Memory B cell (primary cell): ENCODE measurements around the gene POU6F1.

Experiments used
- ATAC-seq: fragments of 150-1000 bp; cut with Tn5 transposase; 2 replicates; pipeline ENCODE4 v1.10.0; 2021; ENCODE audit warnings: low read depth, mild to moderate bottlenecking, moderate library complexity
- DNase-seq, 2 donors: peaks; one replicate each; pipeline ENCODE4 v3.0.0; 2022; ENCODE audit warnings: low spot score in 2 of 2
- H3K27ac Mint-ChIP-seq: one replicate; pipeline ENCODE4 v1.8.0; 2022; ENCODE audit warnings: mild to moderate bottlenecking, moderate library complexity, mixed read lengths
- H3K27me3 Mint-ChIP-seq: one replicate; pipeline ENCODE4 v1.8.0; 2022; ENCODE audit warnings: mixed read lengths
- H3K36me3 Mint-ChIP-seq: one replicate; pipeline ENCODE4 v1.8.0; 2022; ENCODE audit warnings: mild to moderate bottlenecking, mixed read lengths
- H3K4me1 Mint-ChIP-seq: one replicate; pipeline ENCODE4 v1.8.0; 2022; ENCODE audit warnings: mixed read lengths
- H3K4me3 Mint-ChIP-seq: one replicate; pipeline ENCODE4 v1.8.0; 2022; ENCODE audit warnings: mild to moderate bottlenecking, moderate library complexity, mixed read lengths
- H3K9me3 Mint-ChIP-seq: one replicate; pipeline ENCODE4 v1.8.0; 2022; ENCODE audit warnings: mixed read lengths

The POU6F1 gene

GRCh38 chr12:51139292-51139844 lies 78.5 kb downstream of the POU6F1 start:
- Mint-ChIP-seq H3K9me3 (no peaks in the 10 kb centered on the region), H3K36me3 (peaks cover 14% of the 10 kb centered on the region), H3K4me3 (no peak overlapping the region), H3K27me3 (no peaks in the 10 kb centered on the region), H3K4me1 (peaks cover 9% of the 10 kb centered on the region), H3K27ac (no peak overlapping the region)
- ATAC-seq, result no peak
- no peak for DNase-seq
